ENCODE results near the gene TANC1.

Gene TANC1

GRCh38 chr2:159149747-159150146, 181.3 kb downstream of the TANC1 start:
- Histone ChIP-seq H3K27ac (ENCODE audit: low read depth, low read length) (no peak overlapping the region), H3K4me1 (ENCODE audit: insufficient read depth, low read length) (peaks cover 3% of the 10 kb centered on the region; the same call in 1 of the 2 replicates), H3K9me3 (ENCODE audit: insufficient read depth, low read depth, low read length) (no peaks in the 10 kb centered on the region), H3K36me3 (ENCODE audit: insufficient read depth, low read length) (no peaks in the 10 kb centered on the region), H3K4me3 (ENCODE audit: low read length) (no peak overlapping the region), H3K9ac (ENCODE audit: low read depth, low read length) (no peak overlapping the region), H3K27me3 (ENCODE audit: insufficient read depth, low read length) (no peaks in the 10 kb centered on the region)
- 92% methylated on average over 2 of the region's 2 CpGs for WGBS

- Histone ChIP-seq H3K9me3 (ENCODE audit: insufficient read depth, low read depth, low read length) (no peaks in the 10 kb centered on the region), H3K36me3 (ENCODE audit: insufficient read depth, low read length) (no peaks in the 10 kb centered on the region), H3K4me1 (ENCODE audit: insufficient read depth, low read length) (peaks cover 8% of the 10 kb centered on the region; the same call in 1 of the 2 replicates), H3K9ac (ENCODE audit: low read depth, low read length) (no peak overlapping the region), H3K4me3 (ENCODE audit: low read length) (no peak overlapping the region), H3K27me3 (ENCODE audit: insufficient read depth, low read length) (no peaks in the 10 kb centered on the region), H3K27ac (ENCODE audit: low read depth, low read length) (no peak overlapping the region)
- 92% methylated on average over 8 of the region's 8 CpGs for WGBS
Observed at GRCh38 chr2:159150280-159150746, 181.9 kb downstream of the TANC1 start.

- no peaks in the 10 kb centered on the region for H3K36me3 ChIP-seq (ENCODE audit: insufficient read depth, low read length)
- WGBS, result 86% methylated on average over 3 of the region's 5 CpGs
- H3K4me3 ChIP-seq (ENCODE audit: low read length), result no peak overlapping the region
- no peaks in the 10 kb centered on the region for H3K27me3 ChIP-seq (ENCODE audit: insufficient read depth, low read length)
- no peaks in the 10 kb centered on the region for H3K9me3 ChIP-seq (ENCODE audit: insufficient read depth, low read depth, low read length)
- peaks cover 16% of the 10 kb centered on the region; the same call in 1 of the 2 replicates for H3K4me1 ChIP-seq (ENCODE audit: insufficient read depth, low read length)
- no peak overlapping the region for H3K9ac ChIP-seq (ENCODE audit: low read depth, low read length)
- no peak overlapping the region for H3K27ac ChIP-seq (ENCODE audit: low read depth, low read length)
Observed at GRCh38 chr2:159151198-159152127, 183.0 kb downstream of the TANC1 start.

GRCh38 chr2:159152128-159152778, 183.8 kb downstream of the TANC1 start:
- Histone ChIP-seq H3K4me1 (ENCODE audit: insufficient read depth, low read length) (peaks cover 16% of the 10 kb centered on the region; the same call in 1 of the 2 replicates), H3K27me3 (ENCODE audit: insufficient read depth, low read length) (no peaks in the 10 kb centered on the region), H3K27ac (ENCODE audit: low read depth, low read length) (no peak overlapping the region), H3K9me3 (ENCODE audit: insufficient read depth, low read depth, low read length) (no peaks in the 10 kb centered on the region), H3K36me3 (ENCODE audit: insufficient read depth, low read length) (no peaks in the 10 kb centered on the region), H3K9ac (ENCODE audit: low read depth, low read length) (no peak overlapping the region), H3K4me3 (ENCODE audit: low read length) (no peak overlapping the region)
- 91% methylated on average over 4 of the region's 4 CpGs for WGBS

- no peak overlapping the region for H3K27ac ChIP-seq (ENCODE audit: low read depth, low read length)
- no peaks in the 10 kb centered on the region for H3K9me3 ChIP-seq (ENCODE audit: insufficient read depth, low read depth, low read length)
- no peaks in the 10 kb centered on the region for H3K27me3 ChIP-seq (ENCODE audit: insufficient read depth, low read length)
- no peak overlapping the region for H3K4me3 ChIP-seq (ENCODE audit: low read length)
- no peak overlapping the region for H3K9ac ChIP-seq (ENCODE audit: low read depth, low read length)
- H3K4me1 ChIP-seq (ENCODE audit: insufficient read depth, low read length), result peaks cover 16% of the 10 kb centered on the region; the same call in 1 of the 2 replicates
- H3K36me3 ChIP-seq (ENCODE audit: insufficient read depth, low read length), result no peaks in the 10 kb centered on the region
- 93% methylated on average over 4 of the region's 4 CpGs for whole genome bisulfite sequencing
Observed at GRCh38 chr2:159153063-159153462, 184.6 kb downstream of the TANC1 start.

GRCh38 chr2:159153463-159153862, 185.0 kb downstream of the TANC1 start:
- WGBS, result 90% methylated on average over 4 of the region's 4 CpGs
- Histone ChIP-seq H3K9me3 (ENCODE audit: insufficient read depth, low read depth, low read length) (no peaks in the 10 kb centered on the region), H3K27ac (ENCODE audit: low read depth, low read length) (no peak overlapping the region), H3K9ac (ENCODE audit: low read depth, low read length) (no peak overlapping the region), H3K27me3 (ENCODE audit: insufficient read depth, low read length) (no peaks in the 10 kb centered on the region), H3K4me1 (ENCODE audit: insufficient read depth, low read length) (peaks cover 16% of the 10 kb centered on the region; the same call in 1 of the 2 replicates), H3K36me3 (ENCODE audit: insufficient read depth, low read length) (no peaks in the 10 kb centered on the region), H3K4me3 (ENCODE audit: low read length) (no peak overlapping the region)

GRCh38 chr2:159153951-159154350, 185.5 kb downstream of the TANC1 start:
- Histone ChIP-seq H3K27me3 (ENCODE audit: insufficient read depth, low read length) (no peaks in the 10 kb centered on the region), H3K4me1 (ENCODE audit: insufficient read depth, low read length) (peaks cover 16% of the 10 kb centered on the region; the same call in 1 of the 2 replicates), H3K9me3 (ENCODE audit: insufficient read depth, low read depth, low read length) (no peaks in the 10 kb centered on the region), H3K27ac (ENCODE audit: low read depth, low read length) (no peak overlapping the region), H3K9ac (ENCODE audit: low read depth, low read length) (no peak overlapping the region), H3K4me3 (ENCODE audit: low read length) (no peak overlapping the region), H3K36me3 (ENCODE audit: insufficient read depth, low read length) (no peaks in the 10 kb centered on the region)
- 97% methylated on average over 2 of the region's 2 CpGs for WGBS

- Histone ChIP-seq H3K4me1 (ENCODE audit: insufficient read depth, low read length) (peaks cover 16% of the 10 kb centered on the region; the same call in 1 of the 2 replicates), H3K36me3 (ENCODE audit: insufficient read depth, low read length) (no peaks in the 10 kb centered on the region), H3K9ac (ENCODE audit: low read depth, low read length) (no peak overlapping the region), H3K27me3 (ENCODE audit: insufficient read depth, low read length) (no peaks in the 10 kb centered on the region), H3K27ac (ENCODE audit: low read depth, low read length) (no peak overlapping the region), H3K9me3 (ENCODE audit: insufficient read depth, low read depth, low read length) (no peaks in the 10 kb centered on the region), H3K4me3 (ENCODE audit: low read length) (no peak overlapping the region)
- 100% methylated on average over 1 of the region's 1 CpG for WGBS
Observed at GRCh38 chr2:159154366-159154765, 185.9 kb downstream of the TANC1 start.

GRCh38 chr2:159155320-159155719, 186.9 kb downstream of the TANC1 start:
- 89% methylated on average over 6 of the region's 6 CpGs for WGBS
- Histone ChIP-seq H3K9ac (ENCODE audit: low read depth, low read length) (no peak overlapping the region), H3K36me3 (ENCODE audit: insufficient read depth, low read length) (no peaks in the 10 kb centered on the region), H3K27ac (ENCODE audit: low read depth, low read length) (no peak overlapping the region), H3K9me3 (ENCODE audit: insufficient read depth, low read depth, low read length) (no peaks in the 10 kb centered on the region), H3K27me3 (ENCODE audit: insufficient read depth, low read length) (no peaks in the 10 kb centered on the region), H3K4me3 (ENCODE audit: low read length) (no peak overlapping the region), H3K4me1 (ENCODE audit: insufficient read depth, low read length) (peaks cover 16% of the 10 kb centered on the region; the same call in 1 of the 2 replicates)

- H3K27me3 ChIP-seq (ENCODE audit: insufficient read depth, low read length), result no peaks in the 10 kb centered on the region
- no peak overlapping the region for H3K9ac ChIP-seq (ENCODE audit: low read depth, low read length)
- H3K9me3 ChIP-seq (ENCODE audit: insufficient read depth, low read depth, low read length), result no peaks in the 10 kb centered on the region
- H3K27ac ChIP-seq (ENCODE audit: low read depth, low read length), result no peak overlapping the region
- 83% methylated on average over 1 of the region's 1 CpG for WGBS
- peaks cover 16% of the 10 kb centered on the region; the same call in 1 of the 2 replicates for H3K4me1 ChIP-seq (ENCODE audit: insufficient read depth, low read length)
- H3K4me3 ChIP-seq (ENCODE audit: low read length), result no peak overlapping the region
- no peaks in the 10 kb centered on the region for H3K36me3 ChIP-seq (ENCODE audit: insufficient read depth, low read length)
Observed at GRCh38 chr2:159155791-159156190, 187.4 kb downstream of the TANC1 start.

- H3K27ac ChIP-seq (ENCODE audit: low read depth, low read length), result no peak overlapping the region
- no peaks in the 10 kb centered on the region for H3K9me3 ChIP-seq (ENCODE audit: insufficient read depth, low read depth, low read length)
- H3K4me3 ChIP-seq (ENCODE audit: low read length), result no peak overlapping the region
- no peaks in the 10 kb centered on the region for H3K36me3 ChIP-seq (ENCODE audit: insufficient read depth, low read length)
- no peaks in the 10 kb centered on the region for H3K27me3 ChIP-seq (ENCODE audit: insufficient read depth, low read length)
- peaks cover 16% of the 10 kb centered on the region; the same call in 1 of the 2 replicates for H3K4me1 ChIP-seq (ENCODE audit: insufficient read depth, low read length)
- no peak overlapping the region for H3K9ac ChIP-seq (ENCODE audit: low read depth, low read length)
- WGBS, result 95% methylated on average over 8 of the region's 8 CpGs
Observed at GRCh38 chr2:159156834-159157233, 188.4 kb downstream of the TANC1 start.

Data from HUES64 (cell line).